HepG2 (cell line): ENCODE results near the gene LITAF. TPM values are rescaled to one million over a fixed set of nuclear protein-coding genes. Genes with fewer than 3 reads are reported as not detected.

Source experiments
- ATAC-seq: fragments of 200-7000 bp; cut with Tn5 transposase; 3 replicates; pipeline ENCODE4 v1.9.1; 2020; ENCODE audit warnings: mild to moderate bottlenecking, moderate library complexity
- BruUV-seq: library from RNA; stranded (reverse); fragments of 400-500 nt; replicated peaks from 2 replicates; lab custom pipeline; 2021; lab: Mats Ljungman, UMichigan
- CTCF ChIA-PET: fragments of 300-600 bp; formaldehyde crosslinking; extraction: SDS; loops from one replicate; lab custom pipeline; 2021; ENCODE audit warnings: low total read pairs, inconsistent platforms, low intra/inter-chr PET ratio; lab: Yijun Ruan, JAX
- POLR2A ChIA-PET: fragments of 350-600 bp; sonication (Branson Sonifier 250); formaldehyde crosslinking; loops from one replicate; lab custom pipeline; 2020; ENCODE audit warnings: antibody characterized with exemption, inconsistent platforms; lab: Yijun Ruan, JAX
- DNase-seq: peaks from one replicate; pipeline ENCODE4 v3.0.0-alpha.2; 2015; ENCODE audit warnings: low spot score
- FAIRE-seq: peaks from 3 replicates; lab custom pipeline; 2011; peaks lifted over from hg19 to GRCh38; lab: Jason Lieb, UNC
- H2AFZ ChIP-seq: one replicate; pipeline ENCODE4 v1.6.1; 2011; ENCODE audit warnings: low read length, inconsistent platforms
- H3K27ac ChIP-seq: fragments of 300-600 bp; 3 replicates; pipeline ENCODE4 v1.8.0; 2011; ENCODE audit warnings: mixed run types, mild to moderate bottlenecking, mixed read lengths, low read length, inconsistent platforms; ENCODE audit not compliant: insufficient read depth; ENCODE audit errors: extremely low read length
- H3K27me3 ChIP-seq, 2 experiments: fragments of 200-600 bp in 1 of 2; 2 replicates in 1 of 2; 3 replicates in 1 of 2; pipeline versions ENCODE4 v1.6.0 to v1.8.0; 2011; ENCODE audit warnings: low read length in 2 of 2, mild to moderate bottlenecking in 2 of 2, moderate library complexity in 2 of 2, inconsistent platforms in 1 of 2; ENCODE audit not compliant: insufficient read depth in 2 of 2, control insufficient read depth in 1 of 2
- H3K36me3 ChIP-seq, 2 experiments: fragments of 200-600 bp in 1 of 2; replicated peaks in 1 of 2; 2 replicates in 1 of 2; 3 replicates in 1 of 2; pipeline versions ENCODE4 v1.5.1 to v1.8.0; 2011; ENCODE audit warnings: low read length in 2 of 2, inconsistent platforms in 1 of 2; ENCODE audit not compliant: insufficient read depth in 2 of 2, control insufficient read depth in 1 of 2
- H3K4me1 ChIP-seq: 2 replicates; pipeline ENCODE4 v1.5.1; 2012; ENCODE audit warnings: low read length, inconsistent platforms; ENCODE audit not compliant: insufficient read depth
- H3K4me2 ChIP-seq: 2 replicates; pipeline ENCODE4 v1.6.0; 2011; ENCODE audit warnings: low read depth, low read length, inconsistent platforms
- H3K4me3 ChIP-seq, 3 experiments: fragments of 200-600 bp in 1 of 3; sonication (generic), shearing (Covaris generic) in 1 of 3; replicated peaks in 1 of 3; 2 replicates each; pipeline ENCODE4 v1.5.1; 2011 to 2016; ENCODE audit warnings: low read length in 3 of 3, inconsistent platforms in 2 of 3, low read depth in 2 of 3, mild to moderate bottlenecking in 2 of 3, control low read depth in 1 of 3, mixed read lengths in 1 of 3; ENCODE audit not compliant: insufficient read depth in 1 of 3
- H3K79me2 ChIP-seq: one replicate; pipeline ENCODE4 v1.6.1; 2011; ENCODE audit warnings: low read length, inconsistent platforms; ENCODE audit not compliant: insufficient read depth
- H3K9ac ChIP-seq: 2 replicates; pipeline ENCODE4 v1.6.0; 2011; ENCODE audit warnings: mild to moderate bottlenecking, low read depth, low read length, inconsistent platforms; ENCODE audit not compliant: insufficient read depth
- H3K9me3 ChIP-seq: 2 replicates; pipeline ENCODE4 v1.5.1; 2012; ENCODE audit warnings: mild to moderate bottlenecking, low read length
- H4K20me1 ChIP-seq: 2 replicates; pipeline ENCODE4 v1.6.0; 2011; ENCODE audit warnings: inconsistent platforms, mild to moderate bottlenecking, low read length, moderate library complexity; ENCODE audit not compliant: insufficient read depth
- ATF7-NPFF ChIP-seq: sonication (generic); formaldehyde crosslinking; IDR thresholded peaks from 2 replicates; pipeline ENCODE4 v1.8.1; 2023; ENCODE audit warnings: mild to moderate bottlenecking, low read depth, missing genetic modification reagents, moderate library complexity
- GRHL1 ChIP-seq: sonication (generic); formaldehyde crosslinking; conservative IDR thresholded peaks from 2 replicates; pipeline ENCODE4 v1.8.0; 2022; ENCODE audit warnings: missing genetic modification reagents
- KMT2B ChIP-seq: IDR thresholded peaks from 2 replicates; pipeline ENCODE4 v1.6.1; 2016; ENCODE audit warnings: missing genetic modification reagents, missing compliant biosample characterization
- MNT ChIP-seq: fragments of 450-650 bp; IDR thresholded peaks from 2 replicates; pipeline ENCODE4 v1.6.1; 2016
- PHF21A ChIP-seq: sonication (generic); formaldehyde crosslinking; IDR thresholded peaks from 2 replicates; pipeline ENCODE4 v1.5.0; 2020; ENCODE audit warnings: mild to moderate bottlenecking, missing genetic modification reagents
- SRSF4 ChIP-seq: fragments of 200-400 bp; formaldehyde crosslinking; IDR thresholded peaks from one replicate; pipeline ENCODE4 v1.6.1; 2018; ENCODE audit warnings: mild to moderate bottlenecking, low read depth, low read length, moderate library complexity; ENCODE audit not compliant: poor library complexity, severe bottlenecking
- ZNF431 ChIP-seq: sonication (generic); formaldehyde crosslinking; IDR thresholded peaks from 2 replicates; pipeline ENCODE4 v1.9.0; 2022; ENCODE audit warnings: missing genetic modification reagents, low read depth, mild to moderate bottlenecking, borderline replicate concordance
- ZNF75D ChIP-seq: sonication (generic); formaldehyde crosslinking; IDR thresholded peaks from 2 replicates; pipeline ENCODE4 v1.8.1; 2023; ENCODE audit warnings: missing genetic modification reagents, mild to moderate bottlenecking, borderline replicate concordance
- ZNF773 ChIP-seq: sonication (generic); formaldehyde crosslinking; IDR thresholded peaks from 2 replicates; pipeline ENCODE4 v1.4.0; 2020; ENCODE audit warnings: missing genetic modification reagents, borderline replicate concordance
- ZNF850 ChIP-seq: sonication (generic); formaldehyde crosslinking; conservative IDR thresholded peaks from 2 replicates; pipeline ENCODE4 v1.9.0; 2021; ENCODE audit warnings: mild to moderate bottlenecking, missing genetic modification reagents
- WGBS: methylation state at CpG from one replicate; pipeline ENCODE4 v1.1.6; 2017; ENCODE audit warnings: low lambda C conversion rate; 5-methylcytosine and 5-hydroxymethylcytosine counted together
- in situ Hi-C: cut with HindIII; loops from 2 replicates; pipeline ENCODE4 v1.10.0; 2017; ENCODE audit warnings: low pct_unique_long_range_greater_than_20kb; ENCODE audit not compliant: extremely low pct_ligation_motif_present
- intact Hi-C: fragments of 100-400 bp; cut with micrococcal nuclease; formaldehyde crosslinking; loops from one replicate; pipeline ENCODE4 v1.10.0; 2022; ENCODE audit not compliant: unreplicated experiment
- polyA plus RNA-seq, 8 experiments: library from polyadenylated mRNA; depleted of rRNA in 3 of 8; stranded (reverse) in 7 of 8; unstranded in 1 of 8; fragments of >200 nt; fragmentation: Illumina TruSeq in 4 of 8; extraction: Trizol in 4 of 8; gene quantifications; 2 replicates each; pipeline versions ENCODE4 v1.2.1 to v1.2.3, GENCODE V29; 2011 to 2016; ENCODE audit warnings: low read depth in 4 of 8, missing spikeins in 1 of 8, mixed read lengths in 1 of 8; ENCODE audit not compliant: insufficient read depth in 1 of 8
- total RNA-seq, 5 experiments: library from RNA; depleted of rRNA; stranded (reverse); fragments of >200 nt; fragmentation: Illumina TruSeq; extraction: Trizol; gene quantifications; 2 replicates each; pipeline ENCODE4 v1.2.3, GENCODE V29; 2016; ENCODE audit warnings: low read depth in 1 of 5
- TF ChIP-seq, protein P1 (sequence below): sonication (generic); formaldehyde crosslinking; IDR thresholded peaks from 2 replicates; pipeline ENCODE4 v1.5.1; 2020; ENCODE audit warnings: mild to moderate bottlenecking, moderate library complexity, missing genetic modification reagents
- TF ChIP-seq, protein P2 (sequence below): sonication (generic); formaldehyde crosslinking; IDR thresholded peaks from 2 replicates; pipeline ENCODE4 v1.8.1; 2023; ENCODE audit warnings: missing genetic modification reagents, inconsistent platforms, borderline replicate concordance
- TF ChIP-seq, protein P3 (sequence below): sonication (generic); formaldehyde crosslinking; IDR thresholded peaks from 2 replicates; pipeline ENCODE4 v1.8.0; 2022; ENCODE audit warnings: missing genetic modification reagents, low read depth, mild to moderate bottlenecking, borderline replicate concordance

The LITAF gene
- total and polyA plus RNA-seq, 2 of the 13 experiments (the other 11 are each of a cell fraction or from before 2014, with no cell fraction given) = 80.1 to 141 TPM

DNA sequence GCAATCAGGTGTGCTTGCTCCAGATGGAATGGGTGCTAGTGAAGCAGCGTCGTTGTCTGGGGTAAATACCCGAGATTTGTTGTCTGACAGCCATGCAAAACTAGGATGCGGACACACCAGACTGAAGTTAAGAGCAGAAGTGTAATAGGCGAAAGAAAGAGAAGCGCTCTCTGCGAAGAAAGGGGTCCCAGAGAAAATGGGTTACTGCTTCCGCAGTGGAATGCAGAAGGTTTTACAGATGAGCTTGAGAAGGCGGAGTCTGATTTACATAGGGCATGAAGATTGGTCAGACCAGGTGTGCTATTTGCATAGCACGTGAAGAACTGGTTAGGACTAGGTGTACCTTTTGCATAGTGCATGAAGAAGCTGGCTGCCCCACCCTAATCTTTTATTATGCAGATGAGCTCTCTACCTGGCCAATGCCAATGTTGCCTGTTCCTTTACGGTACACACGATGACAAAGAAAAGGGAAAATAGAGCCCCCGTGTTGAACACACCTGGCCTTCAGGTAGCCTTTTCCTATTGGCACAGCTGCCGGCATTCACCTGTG lies 49.5 kb upstream of the LITAF start:
- Histone ChIP-seq H3K27me3 (peaks cover 0 to 13% of the 10 kb centered on the region in 2 experiments; a peak in 2 of 5 replicates), H3K36me3 (no peaks in the 10 kb centered on the region), H3K4me2 (0 out of 2 replicates have a peak overlapping the region, but pooled peaks have one; percentile 1), H3K79me2 (no peaks in the 10 kb centered on the region), H2AFZ (no peak overlapping the region), H3K27ac (no peak overlapping the region), H3K9me3 (no peaks in the 10 kb centered on the region), H3K4me3 (no peak overlapping the region), H4K20me1 (no peaks in the 10 kb centered on the region), H3K9ac (no peak overlapping the region), H3K4me1 (peaks cover 44% of the 10 kb centered on the region)
- 22% methylated on average over 14 of the region's 14 CpGs for WGBS
- intact Hi-C loops = no loop called here
- DNase-seq (peak; percentile 56), ATAC-seq (peak; percentile 8; the same call in 1 of the 3 replicates), FAIRE-seq (no peak)
- POLR2A ChIA-PET = interaction anchor here (1.0 kb wide), 1 partner anchor 50 kb away, joined by 3 read pairs; the partner anchor contains the start of gene LITAF
- no TSS peak for BruUV-seq
- CTCF ChIA-PET = no interaction called here
- in situ Hi-C loops = no loop called here
- no peak for TF ChIP-seq ATF7-NPFF (CRISPR knock-in tag)
- TF ChIP-seq, protein P1, sequence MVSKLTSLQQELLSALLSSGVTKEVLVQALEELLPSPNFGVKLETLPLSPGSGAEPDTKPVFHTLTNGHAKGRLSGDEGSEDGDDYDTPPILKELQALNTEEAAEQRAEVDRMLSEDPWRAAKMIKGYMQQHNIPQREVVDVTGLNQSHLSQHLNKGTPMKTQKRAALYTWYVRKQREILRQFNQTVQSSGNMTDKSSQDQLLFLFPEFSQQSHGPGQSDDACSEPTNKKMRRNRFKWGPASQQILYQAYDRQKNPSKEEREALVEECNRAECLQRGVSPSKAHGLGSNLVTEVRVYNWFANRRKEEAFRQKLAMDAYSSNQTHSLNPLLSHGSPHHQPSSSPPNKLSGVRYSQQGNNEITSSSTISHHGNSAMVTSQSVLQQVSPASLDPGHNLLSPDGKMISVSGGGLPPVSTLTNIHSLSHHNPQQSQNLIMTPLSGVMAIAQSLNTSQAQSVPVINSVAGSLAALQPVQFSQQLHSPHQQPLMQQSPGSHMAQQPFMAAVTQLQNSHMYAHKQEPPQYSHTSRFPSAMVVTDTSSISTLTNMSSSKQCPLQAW (CRISPR knock-in tag) = no peak
- TF ChIP-seq GRHL1 (CRISPR knock-in tag) = no peak
- peak; percentile 18; the same call in 1 of the 2 replicates for TF ChIP-seq MNT
- no peak for TF ChIP-seq ZNF431 (CRISPR knock-in tag)
- TF ChIP-seq, protein P2, sequence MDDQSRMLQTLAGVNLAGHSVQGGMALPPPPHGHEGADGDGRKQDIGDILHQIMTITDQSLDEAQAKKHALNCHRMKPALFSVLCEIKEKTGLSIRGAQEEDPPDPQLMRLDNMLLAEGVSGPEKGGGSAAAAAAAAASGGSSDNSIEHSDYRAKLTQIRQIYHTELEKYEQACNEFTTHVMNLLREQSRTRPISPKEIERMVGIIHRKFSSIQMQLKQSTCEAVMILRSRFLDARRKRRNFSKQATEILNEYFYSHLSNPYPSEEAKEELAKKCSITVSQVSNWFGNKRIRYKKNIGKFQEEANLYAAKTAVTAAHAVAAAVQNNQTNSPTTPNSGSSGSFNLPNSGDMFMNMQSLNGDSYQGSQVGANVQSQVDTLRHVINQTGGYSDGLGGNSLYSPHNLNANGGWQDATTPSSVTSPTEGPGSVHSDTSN (CRISPR knock-in tag) = no peak
- 0 out of 2 replicates have a peak, but pooled peaks have one; percentile 41 for TF ChIP-seq ZNF75D
- no peak for TF ChIP-seq ZNF773 (CRISPR knock-in tag)
- TF ChIP-seq SRSF4 = no peak
- TF ChIP-seq PHF21A = no peak
- TF ChIP-seq, protein P3, sequence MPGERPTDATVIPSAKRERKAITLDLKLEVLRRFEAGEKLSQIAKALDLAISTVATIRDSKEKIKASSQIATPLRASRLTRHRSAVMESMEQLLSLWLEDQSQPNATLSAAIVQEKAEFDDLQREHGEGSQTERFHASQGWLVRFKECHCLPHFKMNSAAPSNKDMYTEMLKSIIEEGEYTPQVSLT (CRISPR knock-in tag) = no peak
- no peak for TF ChIP-seq KMT2B (CRISPR knock-in tag)
- no peak for TF ChIP-seq ZNF850
